Smooth muscle cell (in vitro differentiated cells): ENCODE measurements around the gene CCNJL. TPM values are rescaled to one million over a fixed set of nuclear protein-coding genes. Genes with fewer than 3 reads are reported as not detected.
A peak's percentile ranks its signal among the peaks of the same experiment; 100 is the strongest.

Experiments
- DNase-seq: peaks from one replicate; lab custom pipeline; 2025; ENCODE audit not compliant: unreplicated experiment; lab: John Stamatoyannopoulos, UW
- H2AFZ ChIP-seq: fragments of 200-600 bp; sonication (generic); 2 replicates; pipeline ENCODE4 v1.6.0; 2016; ENCODE audit warnings: antibody characterized with exemption, low read depth, mild to moderate bottlenecking
- H3F3A ChIP-seq: fragments of 200-600 bp; sonication (generic); 2 replicates; pipeline ENCODE4 v1.6.0; 2017; ENCODE audit warnings: antibody characterized with exemption, low read depth
- H3K27ac ChIP-seq: fragments of 200-600 bp; sonication (generic); 2 replicates; pipeline ENCODE4 v1.5.1; 2016; ENCODE audit warnings: low read depth, mild to moderate bottlenecking
- H3K27me3 ChIP-seq: fragments of 200-600 bp; sonication (generic); 2 replicates; pipeline ENCODE4 v1.6.1; 2016; ENCODE audit warnings: low read depth, mild to moderate bottlenecking
- H3K36me3 ChIP-seq: fragments of 200-600 bp; sonication (generic); 2 replicates; pipeline ENCODE4 v1.5.1; 2016; ENCODE audit warnings: low read depth
- H3K4me1 ChIP-seq: fragments of 200-600 bp; sonication (generic); 2 replicates; pipeline ENCODE4 v1.5.1; 2016; ENCODE audit warnings: low read depth
- H3K4me2 ChIP-seq: fragments of 200-600 bp; sonication (generic); 2 replicates; pipeline ENCODE4 v1.6.0; 2016; ENCODE audit warnings: mild to moderate bottlenecking
- H3K4me3 ChIP-seq: fragments of 200-600 bp; sonication (generic); 2 replicates; pipeline ENCODE4 v1.5.1; 2016; ENCODE audit warnings: mild to moderate bottlenecking
- H3K79me2 ChIP-seq: fragments of 200-600 bp; sonication (generic); 2 replicates; pipeline ENCODE4 v1.6.0; 2016; ENCODE audit warnings: low read depth, mild to moderate bottlenecking
- H3K9ac ChIP-seq: fragments of 200-600 bp; sonication (generic); 2 replicates; pipeline ENCODE4 v1.6.0; 2016; ENCODE audit warnings: low read depth
- H3K9me3 ChIP-seq: fragments of 200-600 bp; sonication (generic); replicated peaks from 2 replicates; pipeline ENCODE4 v1.5.1; 2016; ENCODE audit warnings: low read depth
- H4K20me1 ChIP-seq: fragments of 200-600 bp; sonication (generic); 2 replicates; pipeline ENCODE4 v1.6.0; 2016; ENCODE audit warnings: low read depth
- WGBS: methylation state at CpG from one replicate; pipeline ENCODE4 v1.1.7; 2016; ENCODE audit warnings: low lambda C conversion rate; 5-methylcytosine and 5-hydroxymethylcytosine counted together
- polyA plus RNA-seq: library from polyadenylated mRNA; unstranded; fragments of >200 nt; fragmentation: Nextera tagmentation; extraction: Ambion mirVana; gene quantifications from 2 replicates; pipeline ENCODE4 v1.2.1, GENCODE V29; 2016
- total RNA-seq: library from RNA; depleted of rRNA; stranded (reverse); fragments of >200 nt; gene quantifications from 2 replicates; pipeline ENCODE4 v1.2.3, GENCODE V29; 2014
- TF ChIP-seq, protein P1 (sequence below): fragments of 200-600 bp; sonication (generic); IDR thresholded peaks from 2 replicates; pipeline ENCODE4 v1.5.1; 2017; ENCODE audit warnings: borderline replicate concordance, mild to moderate bottlenecking, antibody characterized with exemption; ENCODE audit not compliant: insufficient read depth, poor library complexity, severe bottlenecking

Gene CCNJL
- total and polyA plus RNA-seq, 2 experiments from 2014 or later: 3.4 to 6.2 TPM

DNA sequence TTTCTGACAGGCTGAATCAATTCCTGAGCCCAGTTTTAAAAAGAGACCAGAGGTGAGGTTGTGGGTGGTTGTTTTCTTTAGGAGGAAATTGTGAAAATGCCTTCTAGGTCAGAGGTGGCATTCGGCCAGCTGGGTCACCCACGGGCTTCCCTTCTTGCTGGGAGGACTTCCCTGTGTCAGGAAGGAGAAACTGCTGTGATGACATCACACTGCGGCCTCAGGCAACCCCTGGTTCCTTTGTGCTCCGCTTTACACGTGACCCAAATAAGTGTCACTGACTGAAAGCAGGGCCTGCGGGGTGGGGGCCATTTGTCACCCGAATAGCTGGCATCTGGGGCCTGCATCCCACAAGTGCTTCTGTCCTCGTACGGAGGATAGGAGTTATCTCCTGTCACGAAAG is 43.3 kb downstream of the CCNJL start:
- Histone ChIP-seq H3K4me1 (peaks cover 36% of the 10 kb centered on the region), H2AFZ (no peak overlapping the region), H3K4me3 (no peak overlapping the region), H3K9me3 (no peaks in the 10 kb centered on the region), H3K27ac (peak overlapping the region; percentile 68), H3K79me2 (no peaks in the 10 kb centered on the region), H4K20me1 (no peaks in the 10 kb centered on the region), H3K9ac (no peak overlapping the region), H3K4me2 (peak overlapping the region; percentile 12), H3K36me3 (no peaks in the 10 kb centered on the region), H3K27me3 (no peaks in the 10 kb centered on the region), H3F3A (peaks cover 7% of the 10 kb centered on the region)
- WGBS: 51% methylated on average over 10 of the region's 10 CpGs
- DNase-seq: no peak
- TF ChIP-seq, protein P1, sequence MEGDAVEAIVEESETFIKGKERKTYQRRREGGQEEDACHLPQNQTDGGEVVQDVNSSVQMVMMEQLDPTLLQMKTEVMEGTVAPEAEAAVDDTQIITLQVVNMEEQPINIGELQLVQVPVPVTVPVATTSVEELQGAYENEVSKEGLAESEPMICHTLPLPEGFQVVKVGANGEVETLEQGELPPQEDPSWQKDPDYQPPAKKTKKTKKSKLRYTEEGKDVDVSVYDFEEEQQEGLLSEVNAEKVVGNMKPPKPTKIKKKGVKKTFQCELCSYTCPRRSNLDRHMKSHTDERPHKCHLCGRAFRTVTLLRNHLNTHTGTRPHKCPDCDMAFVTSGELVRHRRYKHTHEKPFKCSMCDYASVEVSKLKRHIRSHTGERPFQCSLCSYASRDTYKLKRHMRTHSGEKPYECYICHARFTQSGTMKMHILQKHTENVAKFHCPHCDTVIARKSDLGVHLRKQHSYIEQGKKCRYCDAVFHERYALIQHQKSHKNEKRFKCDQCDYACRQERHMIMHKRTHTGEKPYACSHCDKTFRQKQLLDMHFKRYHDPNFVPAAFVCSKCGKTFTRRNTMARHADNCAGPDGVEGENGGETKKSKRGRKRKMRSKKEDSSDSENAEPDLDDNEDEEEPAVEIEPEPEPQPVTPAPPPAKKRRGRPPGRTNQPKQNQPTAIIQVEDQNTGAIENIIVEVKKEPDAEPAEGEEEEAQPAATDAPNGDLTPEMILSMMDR: no peak

DNA sequence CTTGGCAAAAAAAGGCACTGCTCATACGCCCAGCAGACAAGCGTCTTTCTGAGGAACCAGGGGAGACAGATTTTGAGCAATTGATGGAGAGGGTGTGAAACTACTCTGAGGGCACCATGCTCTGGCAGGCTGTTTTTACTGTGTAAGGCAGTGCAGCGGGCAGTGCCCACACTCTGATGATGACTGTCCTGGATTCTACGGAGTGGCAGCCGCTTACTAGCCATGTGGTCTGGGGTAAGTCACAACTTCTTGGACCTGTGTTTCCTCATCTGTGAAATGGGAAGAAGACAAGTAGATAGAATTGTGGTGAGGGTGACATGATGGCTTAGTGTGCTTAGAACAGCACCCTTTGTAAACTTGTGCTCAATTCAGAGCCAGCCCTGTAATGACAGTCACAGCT is 44.2 kb downstream of the CCNJL start:
- Histone ChIP-seq H3K4me2 (no peak overlapping the region), H3K79me2 (no peaks in the 10 kb centered on the region), H3K4me1 (peaks cover 40% of the 10 kb centered on the region), H3K27ac (no peak overlapping the region), H3K27me3 (no peaks in the 10 kb centered on the region), H4K20me1 (no peaks in the 10 kb centered on the region), H2AFZ (no peak overlapping the region), H3F3A (peaks cover 7% of the 10 kb centered on the region), H3K9ac (no peak overlapping the region), H3K4me3 (no peak overlapping the region), H3K36me3 (no peaks in the 10 kb centered on the region), H3K9me3 (no peaks in the 10 kb centered on the region)
- WGBS: 94% methylated on average over 5 of the region's 5 CpGs
- DNase-seq: no peak
- TF ChIP-seq, protein P1: no peak

DNA sequence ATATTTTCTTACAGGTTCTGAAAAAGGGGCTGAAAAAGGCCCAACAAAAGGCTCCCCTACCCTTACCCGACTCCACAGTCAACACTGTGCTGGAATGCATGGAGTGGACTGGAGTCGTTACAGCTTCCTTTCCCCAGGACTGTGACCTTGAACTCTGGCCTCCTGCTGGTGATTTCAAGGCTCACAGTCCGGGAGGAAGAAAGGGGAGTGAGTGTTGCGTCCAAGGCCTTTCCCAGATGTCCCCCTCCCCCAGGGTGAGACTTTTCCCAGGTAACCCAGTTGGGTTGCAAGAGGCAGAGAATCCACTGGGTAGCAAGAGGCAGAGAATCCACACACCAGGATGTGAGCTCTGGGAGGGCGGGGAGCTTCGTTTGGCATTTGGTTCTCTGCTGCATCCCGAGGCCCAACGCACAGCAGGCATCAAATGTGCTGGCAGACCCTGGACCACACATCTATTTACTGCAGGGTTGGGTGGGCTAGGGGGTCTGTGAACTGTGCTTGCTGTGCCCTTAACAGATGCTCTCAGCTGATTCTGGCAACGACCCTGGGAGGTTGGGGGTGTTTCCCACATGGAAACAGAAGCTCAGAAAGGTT is 45.5 kb downstream of the CCNJL start:
- Histone ChIP-seq H3K4me2 (no peak overlapping the region), H4K20me1 (peaks cover 4% of the 10 kb centered on the region), H3F3A (peaks cover 7% of the 10 kb centered on the region), H3K4me3 (no peak overlapping the region), H2AFZ (no peak overlapping the region), H3K9me3 (no peaks in the 10 kb centered on the region), H3K36me3 (no peaks in the 10 kb centered on the region), H3K4me1 (peaks cover 43% of the 10 kb centered on the region), H3K27ac (no peak overlapping the region), H3K9ac (no peak overlapping the region), H3K79me2 (no peaks in the 10 kb centered on the region), H3K27me3 (no peaks in the 10 kb centered on the region)
- no peak for DNase-seq
- WGBS: 65% methylated on average over 9 of the region's 9 CpGs
- TF ChIP-seq, protein P1: no peak

GRCh38 chr5:160266044-160266443 is 46.3 kb downstream of the CCNJL start:
- H3K79me2 ChIP-seq: no peaks in the 10 kb centered on the region
- TF ChIP-seq, protein P1: no peak
- peaks cover 11% of the 10 kb centered on the region for H4K20me1 ChIP-seq
- no peaks in the 10 kb centered on the region for H3K36me3 ChIP-seq
- 89% methylated on average over 5 of the region's 5 CpGs for WGBS
- no peak overlapping the region for H3K27ac ChIP-seq
- no peak overlapping the region for H2AFZ ChIP-seq
- H3K4me2 ChIP-seq: no peak overlapping the region
- peaks cover 6% of the 10 kb centered on the region for H3F3A ChIP-seq
- H3K4me1 ChIP-seq: peaks cover 43% of the 10 kb centered on the region
- H3K27me3 ChIP-seq: no peaks in the 10 kb centered on the region
- H3K4me3 ChIP-seq: no peak overlapping the region
- H3K9me3 ChIP-seq: no peaks in the 10 kb centered on the region
- no peak for DNase-seq
- H3K9ac ChIP-seq: no peak overlapping the region
